HFF-Myc (cell line): ENCODE data around the gene IMMP2L.

Experiments used
- DNase-seq: peaks from one replicate; pipeline ENCODE4 v3.0.0-alpha.2; 2011; ENCODE audit warnings: low read depth; ENCODE audit errors: extremely low read depth
- H3K4me3 ChIP-seq: replicated peaks from 2 replicates; pipeline ENCODE4 v1.5.1; 2011; ENCODE audit warnings: low read depth, mild to moderate bottlenecking, control low read depth, low read length
- TF ChIP-seq, protein P1 (sequence below): IDR thresholded peaks from 2 replicates; pipeline ENCODE4 v1.5.1; 2012; ENCODE audit warnings: mild to moderate bottlenecking, low read depth, low read length, control low read depth; ENCODE audit errors: missing control alignments

IMMP2L gene

GRCh38 chr7:111409714-111410422, 152.4 kb downstream of the IMMP2L start:
- TF ChIP-seq, protein P1, sequence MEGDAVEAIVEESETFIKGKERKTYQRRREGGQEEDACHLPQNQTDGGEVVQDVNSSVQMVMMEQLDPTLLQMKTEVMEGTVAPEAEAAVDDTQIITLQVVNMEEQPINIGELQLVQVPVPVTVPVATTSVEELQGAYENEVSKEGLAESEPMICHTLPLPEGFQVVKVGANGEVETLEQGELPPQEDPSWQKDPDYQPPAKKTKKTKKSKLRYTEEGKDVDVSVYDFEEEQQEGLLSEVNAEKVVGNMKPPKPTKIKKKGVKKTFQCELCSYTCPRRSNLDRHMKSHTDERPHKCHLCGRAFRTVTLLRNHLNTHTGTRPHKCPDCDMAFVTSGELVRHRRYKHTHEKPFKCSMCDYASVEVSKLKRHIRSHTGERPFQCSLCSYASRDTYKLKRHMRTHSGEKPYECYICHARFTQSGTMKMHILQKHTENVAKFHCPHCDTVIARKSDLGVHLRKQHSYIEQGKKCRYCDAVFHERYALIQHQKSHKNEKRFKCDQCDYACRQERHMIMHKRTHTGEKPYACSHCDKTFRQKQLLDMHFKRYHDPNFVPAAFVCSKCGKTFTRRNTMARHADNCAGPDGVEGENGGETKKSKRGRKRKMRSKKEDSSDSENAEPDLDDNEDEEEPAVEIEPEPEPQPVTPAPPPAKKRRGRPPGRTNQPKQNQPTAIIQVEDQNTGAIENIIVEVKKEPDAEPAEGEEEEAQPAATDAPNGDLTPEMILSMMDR = no peak
- H3K4me3 ChIP-seq = no peak overlapping the region
- DNase-seq = no peak

DNA sequence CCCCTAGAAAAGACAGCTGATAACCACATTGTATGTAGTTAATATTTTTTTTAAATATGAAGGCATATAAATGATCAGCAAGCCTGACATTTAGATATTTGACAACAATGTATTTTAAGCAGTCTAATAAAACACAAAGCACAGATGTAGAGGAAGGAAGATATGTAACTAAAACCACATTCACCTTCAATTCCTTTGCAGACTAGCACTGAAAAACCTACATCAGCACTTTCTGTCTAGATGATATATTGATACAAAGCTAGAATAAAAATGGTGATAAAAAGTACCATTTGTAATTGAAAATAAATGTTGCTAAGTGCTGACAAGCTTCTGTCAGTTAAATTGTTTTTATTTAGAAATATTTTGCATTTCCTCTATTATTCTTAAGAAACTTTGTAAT, 153.6 kb downstream of the IMMP2L start:
- H3K4me3 ChIP-seq = no peak overlapping the region
- no peak for DNase-seq
- TF ChIP-seq, protein P1 = no peak

DNA sequence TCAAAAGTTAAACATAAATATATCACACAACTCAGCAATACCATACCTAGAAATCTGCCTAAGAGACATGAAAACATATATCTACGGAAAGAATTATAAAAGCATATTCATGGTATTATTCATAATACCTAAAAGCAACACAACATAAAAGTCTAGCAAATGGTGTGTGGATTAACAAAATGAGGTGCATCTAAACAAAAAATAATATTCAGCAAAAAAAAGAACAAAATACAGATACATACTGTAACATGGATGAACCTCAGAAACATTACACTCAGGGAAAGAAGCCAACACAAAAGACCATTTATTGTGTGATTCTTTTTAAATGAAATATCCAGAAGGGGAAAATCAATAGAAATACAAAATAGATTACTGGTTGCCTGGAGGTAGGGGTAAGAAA, 155.0 kb downstream of the IMMP2L start:
- H3K4me3 ChIP-seq = no peak overlapping the region
- TF ChIP-seq, protein P1 = no peak
- no peak for DNase-seq

DNA sequence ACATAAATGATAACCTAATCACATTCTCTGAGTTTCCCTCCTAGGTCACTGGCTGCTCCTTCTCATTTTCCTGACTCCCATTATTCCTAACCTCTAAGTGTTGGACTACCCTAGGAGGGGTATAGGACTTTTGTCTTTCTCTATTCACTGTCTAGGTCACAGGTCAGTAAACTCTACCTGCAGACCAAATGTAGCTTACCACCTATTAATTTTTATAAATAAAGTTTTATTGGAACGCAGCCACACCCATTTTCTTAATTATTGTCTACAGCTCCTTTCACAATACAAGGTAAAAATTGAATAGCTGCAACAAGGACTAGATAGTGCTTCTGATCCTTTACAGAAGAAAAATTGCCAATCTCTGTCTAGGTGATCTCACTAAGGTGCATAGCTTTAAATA, 156.7 kb downstream of the IMMP2L start:
- TF ChIP-seq, protein P1 = no peak
- no peak for DNase-seq
- H3K4me3 ChIP-seq = no peak overlapping the region

DNA sequence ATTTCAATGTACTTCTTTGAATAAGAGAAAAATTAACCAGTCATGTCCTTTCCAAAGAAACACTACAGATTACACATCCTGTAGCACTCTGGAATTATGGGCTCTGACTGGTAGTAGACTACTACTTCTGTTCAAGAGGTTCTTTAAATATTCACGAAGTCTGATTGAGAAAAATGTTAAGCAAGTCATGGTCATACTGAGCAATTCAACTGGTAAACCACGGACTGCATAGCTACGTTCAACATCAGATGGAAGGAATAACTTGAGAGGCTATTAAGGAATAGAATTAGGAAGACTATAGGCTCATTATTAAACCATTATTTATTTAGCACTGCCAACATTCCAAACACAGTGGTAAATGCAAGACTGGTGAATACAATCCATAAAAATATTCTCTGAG, 160.8 kb downstream of the IMMP2L start:
- no peak for DNase-seq
- no peak overlapping the region for H3K4me3 ChIP-seq
- TF ChIP-seq, protein P1 = no peak

- TF ChIP-seq, protein P1 = no peak
- no peak overlapping the region for H3K4me3 ChIP-seq
- DNase-seq = no peak
Observed at GRCh38 chr7:111400088-111400487, 162.2 kb downstream of the IMMP2L start.

- H3K4me3 ChIP-seq = no peak overlapping the region
- no peak for DNase-seq
- TF ChIP-seq, protein P1 = no peak
Observed at GRCh38 chr7:111394891-111395290, 167.4 kb downstream of the IMMP2L start.
